Activated T-cell treated with anti-CD3 and anti-CD28 coated beads for 48 hours (primary cell): Measurements from ENCODE around the gene SLC7A6.
A peak's percentile ranks its signal among the peaks of the same experiment; 100 is the strongest.
"Not testable (repeated sequence)": the region's sequence is repeated elsewhere in the genome, so short reads cannot be mapped to it uniquely, and the experiment has no call there.

Experiments used
- DNase-seq: peaks from one replicate; pipeline ENCODE4 v3.0.0-alpha.2; 2020; ENCODE audit warnings: low read depth

The SLC7A6 gene

DNA sequence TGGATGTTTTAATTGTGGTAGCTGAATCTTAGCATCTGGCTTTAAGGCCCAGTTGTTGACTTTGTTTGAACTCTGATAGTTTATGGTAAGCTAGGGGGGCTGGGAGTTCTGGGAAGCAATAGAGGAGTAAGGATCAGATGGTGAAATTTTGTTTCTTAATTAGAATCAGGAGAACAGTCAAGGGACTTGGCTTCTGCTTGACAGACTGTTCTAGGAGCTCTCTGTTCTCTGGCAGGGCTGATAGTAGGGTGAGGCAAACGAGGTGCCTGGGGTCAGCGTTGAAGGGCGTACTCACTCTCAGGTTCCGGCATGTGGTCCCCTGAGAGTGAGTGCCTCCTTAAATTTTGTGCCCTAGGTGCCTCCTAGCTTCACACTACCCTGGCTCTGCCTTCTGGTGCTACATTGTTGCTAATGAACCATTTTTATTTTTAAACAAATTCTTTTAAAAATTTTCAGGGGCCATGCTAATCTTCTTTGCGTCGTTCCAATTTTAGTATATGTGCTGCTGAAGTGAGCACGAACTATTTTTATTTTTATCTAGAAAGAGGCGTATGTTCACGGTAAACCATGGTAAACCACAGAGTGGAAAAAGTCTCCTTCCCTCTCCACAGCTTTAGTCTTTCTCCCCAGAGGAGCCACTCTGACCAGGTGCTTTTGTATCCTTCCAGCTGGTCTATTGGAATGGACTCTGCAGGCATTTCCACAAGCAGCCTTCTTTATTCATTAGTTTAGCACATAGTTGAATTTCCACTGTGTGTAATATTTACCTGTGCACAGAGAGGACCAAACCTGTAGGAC, 19.7 kb downstream of the SLC7A6 start:
- no peak for DNase-seq

DNA sequence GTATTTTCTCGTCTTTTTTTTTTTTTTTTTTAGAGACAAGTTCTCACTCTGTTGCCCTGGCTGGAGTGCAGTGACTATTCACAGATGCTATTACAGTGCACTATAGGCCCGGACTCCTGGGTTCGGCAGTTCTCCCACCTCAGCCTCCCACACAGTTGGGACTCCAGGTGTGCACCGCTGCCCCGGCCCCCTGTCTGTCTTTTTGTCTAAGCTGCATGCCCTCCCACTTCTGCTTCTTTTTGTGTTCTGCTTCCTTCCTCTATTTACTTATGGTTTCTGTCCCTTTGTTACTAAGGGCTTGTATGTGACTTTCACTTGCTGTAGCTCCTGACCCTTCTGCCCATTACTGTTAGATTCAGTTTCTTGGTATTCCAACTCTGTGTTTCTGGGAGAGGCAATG, 20.5 kb downstream of the SLC7A6 start:
- no peak for DNase-seq

DNA sequence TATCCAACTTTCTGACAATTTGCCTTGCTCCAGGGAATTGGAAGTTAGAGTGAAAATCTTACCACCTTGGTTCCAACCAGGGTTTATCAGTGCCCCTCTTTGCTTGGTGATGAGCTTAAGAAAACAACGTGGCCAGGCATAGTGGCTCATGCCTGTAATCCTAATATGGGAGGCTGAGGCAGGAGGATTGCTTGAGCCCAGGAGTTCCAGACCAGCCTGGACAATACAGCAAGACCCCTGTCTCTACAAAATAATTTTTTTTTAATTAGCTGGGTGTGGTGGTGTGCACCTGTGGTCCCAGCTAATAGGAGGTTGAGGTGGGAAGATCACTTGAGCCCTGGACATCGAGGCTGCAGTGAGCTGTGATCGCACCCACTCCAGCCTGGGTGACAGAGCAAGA, 21.4 kb downstream of the SLC7A6 start:
- no peak for DNase-seq

DNA sequence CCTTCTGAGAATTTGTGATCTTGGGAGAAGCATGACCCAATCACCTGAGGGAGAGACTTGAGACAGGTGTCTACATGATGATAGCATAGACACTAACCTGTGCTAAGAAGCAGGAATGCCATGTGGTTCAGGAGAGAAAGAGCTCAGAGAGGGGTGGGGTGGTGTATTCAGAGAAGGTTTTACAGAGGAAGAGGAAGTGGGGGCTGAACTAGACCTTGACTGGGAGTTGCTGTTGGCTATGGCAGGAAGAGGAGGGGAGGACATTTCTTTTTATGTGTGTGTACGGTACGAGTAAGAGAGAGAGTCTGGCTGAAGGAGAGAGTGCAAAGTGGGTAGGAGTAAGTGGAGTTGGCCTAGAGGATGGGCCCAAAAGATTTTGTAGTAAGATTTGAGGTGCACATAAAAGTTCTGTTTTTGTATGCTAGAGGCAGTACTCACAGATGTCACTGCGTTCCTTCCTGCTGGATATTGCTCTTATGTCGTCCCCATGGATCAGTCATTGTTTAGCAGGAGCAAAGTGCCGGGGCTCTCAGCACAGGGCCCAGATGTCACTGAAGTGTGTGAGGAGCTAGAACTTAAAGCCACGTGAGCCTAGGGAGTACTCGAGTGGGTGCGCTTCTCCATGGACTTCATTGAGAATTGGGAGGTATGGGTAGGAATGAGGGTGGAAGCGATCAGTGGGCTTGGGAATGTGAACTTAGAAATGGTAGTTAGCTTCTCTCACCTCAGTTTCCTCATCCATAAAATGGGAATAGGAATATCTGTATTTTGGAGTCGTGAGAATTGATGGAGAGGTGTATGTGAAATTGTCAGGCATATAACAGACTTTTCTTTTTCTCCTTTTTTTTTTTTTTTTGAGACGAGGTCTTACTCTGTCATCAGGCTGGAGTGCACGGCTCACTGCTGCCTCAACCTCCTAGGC, 22.1 kb downstream of the SLC7A6 start:
- DNase-seq = no peak

DNA sequence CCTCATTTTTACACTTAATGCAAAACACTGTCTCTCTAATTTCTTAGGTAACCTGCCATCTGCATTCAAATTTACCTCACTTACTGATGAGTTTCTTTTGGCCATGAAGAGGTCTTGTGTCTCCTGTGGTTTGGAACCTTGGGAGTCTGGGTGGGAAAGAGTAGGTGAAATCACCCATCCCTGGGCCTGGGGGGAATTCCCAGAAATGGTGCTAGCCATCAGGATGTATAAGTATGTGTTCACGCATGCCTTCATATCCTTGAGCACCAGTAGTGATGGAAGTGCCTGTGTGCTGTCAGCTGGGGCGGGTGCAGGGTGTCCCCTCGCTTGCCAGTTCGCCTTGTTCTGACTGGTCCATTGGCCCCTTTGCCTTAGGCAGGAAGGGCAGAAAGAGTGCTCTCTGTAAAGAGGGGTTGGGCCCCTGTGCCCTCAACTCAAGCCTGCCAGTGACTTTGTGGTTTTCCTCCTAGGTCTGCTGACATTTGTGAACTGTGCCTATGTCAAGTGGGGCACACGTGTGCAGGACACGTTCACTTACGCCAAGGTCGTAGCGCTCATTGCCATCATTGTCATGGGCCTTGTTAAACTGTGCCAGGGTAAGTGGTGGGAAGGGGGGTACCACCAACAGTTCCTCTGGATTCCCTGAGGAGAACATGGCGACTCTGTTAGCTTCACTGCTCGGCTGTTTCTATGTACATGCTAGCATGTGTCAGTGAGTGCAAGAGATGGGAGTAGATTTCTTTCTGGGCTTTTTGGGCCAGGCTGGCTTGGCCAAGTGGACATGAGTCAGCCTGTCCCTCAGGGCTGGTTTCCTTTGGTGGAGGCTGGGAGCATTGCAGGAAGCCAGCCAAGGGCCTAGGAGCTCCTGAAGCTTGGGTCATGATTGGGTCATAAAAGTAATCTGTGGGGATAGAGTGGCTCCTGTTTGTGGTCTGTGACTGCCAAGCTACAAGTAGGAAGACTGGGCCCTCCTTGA, 23.2 kb downstream of the SLC7A6 start:
- DNase-seq = no peak

DNA sequence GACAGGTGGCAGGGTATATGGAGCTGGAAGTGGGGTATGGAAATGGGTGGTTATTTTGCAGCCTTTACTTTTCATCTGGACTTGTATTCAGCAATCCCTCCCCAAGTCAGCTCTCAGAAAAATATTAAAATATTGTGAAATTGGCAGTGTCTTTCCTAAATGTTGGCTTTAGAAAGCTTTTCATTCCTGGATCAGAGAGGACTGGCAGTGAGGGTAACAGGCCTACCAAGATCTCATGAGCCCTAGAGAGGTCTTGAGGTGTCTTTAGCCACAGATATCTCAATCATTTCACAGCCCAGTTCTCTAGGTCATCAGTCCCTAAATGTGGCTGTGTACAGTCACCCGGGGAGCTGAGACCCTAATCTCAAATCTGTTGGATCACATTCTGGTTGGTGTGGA, 23.9 kb downstream of the SLC7A6 start:
- no peak for DNase-seq

DNA sequence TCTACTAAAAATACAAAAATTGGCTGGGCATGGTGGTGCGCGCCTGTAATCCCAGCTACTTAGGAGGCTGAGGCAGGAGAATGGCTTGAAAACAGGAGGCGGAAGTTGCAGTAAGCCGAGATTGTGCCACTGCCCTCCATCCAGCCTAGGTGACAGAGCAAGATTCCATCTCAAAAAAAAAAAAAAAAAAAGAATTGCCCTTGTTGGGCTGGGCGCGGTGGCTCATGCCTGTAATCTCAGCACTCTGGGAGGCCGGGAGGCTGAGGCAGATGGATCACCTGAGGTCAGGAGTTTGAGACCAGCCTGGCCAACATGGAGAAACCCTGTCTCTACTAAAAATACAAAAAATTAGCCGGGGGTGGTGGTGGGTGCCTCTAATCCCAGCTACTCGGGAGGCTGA, 24.5 kb downstream of the SLC7A6 start:
- DNase-seq = not testable (repeated sequence)

DNA sequence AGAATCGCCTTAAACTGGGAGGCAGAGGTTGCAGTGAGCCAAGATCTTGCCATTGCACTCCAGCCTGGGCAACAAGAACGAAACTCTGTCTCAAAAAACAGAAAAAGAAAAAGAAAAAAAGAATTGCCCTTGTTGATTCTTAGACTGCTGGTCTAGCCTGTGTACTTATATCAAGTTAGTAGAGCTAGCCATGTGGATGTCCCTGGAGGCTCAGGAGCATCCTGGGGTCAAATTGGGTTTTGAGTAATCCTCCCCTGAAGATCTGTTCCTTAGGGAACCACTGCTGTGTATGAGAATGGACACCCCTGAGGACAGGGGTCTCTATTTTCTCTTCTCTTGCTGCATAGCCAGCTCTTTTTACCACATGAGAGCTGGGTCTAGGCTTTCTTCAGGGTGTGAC, 24.9 kb downstream of the SLC7A6 start:
- DNase-seq = no peak

DNA sequence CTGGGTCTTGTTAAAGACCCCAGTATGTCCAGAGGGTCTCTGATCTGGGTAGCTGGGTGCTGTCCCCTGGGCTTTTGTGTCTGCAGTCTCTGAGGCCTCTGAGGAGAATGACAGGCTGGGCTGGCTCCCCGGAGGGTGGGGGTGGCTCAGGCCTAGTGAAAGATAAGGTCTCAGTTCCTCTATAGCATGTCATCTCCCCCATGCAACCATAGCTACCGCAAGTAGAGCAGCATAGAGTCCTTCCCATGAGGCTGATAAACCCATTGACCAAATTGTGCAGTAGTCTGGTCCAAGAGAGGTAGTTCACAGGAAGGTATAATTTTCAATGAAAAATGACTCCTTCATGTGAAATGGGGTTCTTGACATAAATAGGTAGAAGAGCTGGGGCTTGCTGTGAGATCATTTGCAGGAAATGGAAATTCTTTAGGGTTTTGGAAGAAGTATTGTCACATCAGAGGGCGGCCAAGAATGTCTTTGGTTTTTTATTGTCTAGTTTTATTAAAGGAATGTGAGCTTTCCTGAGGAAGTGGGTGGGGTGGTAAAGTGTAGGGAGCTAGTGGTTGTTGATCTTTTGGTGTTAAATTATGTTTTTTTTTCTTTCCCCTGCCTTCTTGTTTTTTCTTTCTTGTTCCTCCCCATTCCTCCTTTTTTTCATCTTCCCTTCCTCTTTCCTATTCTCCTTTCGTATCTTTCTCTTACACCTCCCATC, 25.4 kb downstream of the SLC7A6 start:
- DNase-seq = peak; percentile 62

DNA sequence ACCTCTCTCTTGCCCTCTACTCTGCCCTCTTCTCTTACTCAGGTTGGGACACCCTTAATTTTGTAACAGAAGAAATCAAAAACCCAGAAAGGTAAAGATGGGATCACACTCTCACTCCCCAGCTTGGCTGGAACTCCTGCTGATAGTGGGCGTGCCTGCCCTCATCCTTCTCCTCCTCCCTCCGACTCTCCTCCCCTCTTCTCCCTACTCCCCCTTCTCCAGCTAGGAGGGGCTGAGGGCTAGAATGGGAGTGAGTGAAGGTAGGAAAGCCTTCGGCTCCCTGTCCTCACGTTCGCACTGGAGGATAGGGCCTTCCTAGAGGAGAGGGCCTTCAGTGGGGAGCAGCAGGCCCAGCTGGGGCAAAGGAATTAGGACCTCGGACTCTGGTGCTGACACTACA, 26.1 kb downstream of the SLC7A6 start:
- DNase-seq = no peak

DNA sequence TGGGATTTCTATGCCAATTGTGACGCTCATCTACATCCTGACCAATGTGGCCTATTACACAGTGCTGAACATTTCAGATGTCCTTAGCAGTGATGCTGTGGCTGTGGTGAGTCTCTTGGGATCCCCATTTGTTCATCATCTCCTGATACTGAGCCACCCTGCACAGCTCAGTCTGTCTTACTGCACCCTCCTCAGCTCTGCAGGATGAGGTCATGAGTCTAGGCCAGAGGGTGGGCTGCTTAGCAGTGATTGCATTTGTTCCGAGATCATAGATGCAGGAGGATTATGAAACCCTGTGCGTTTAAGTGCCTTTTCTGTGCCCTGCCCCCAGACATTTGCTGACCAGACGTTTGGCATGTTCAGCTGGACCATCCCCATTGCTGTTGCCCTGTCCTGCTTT, 26.9 kb downstream of the SLC7A6 start:
- DNase-seq = no peak

DNA sequence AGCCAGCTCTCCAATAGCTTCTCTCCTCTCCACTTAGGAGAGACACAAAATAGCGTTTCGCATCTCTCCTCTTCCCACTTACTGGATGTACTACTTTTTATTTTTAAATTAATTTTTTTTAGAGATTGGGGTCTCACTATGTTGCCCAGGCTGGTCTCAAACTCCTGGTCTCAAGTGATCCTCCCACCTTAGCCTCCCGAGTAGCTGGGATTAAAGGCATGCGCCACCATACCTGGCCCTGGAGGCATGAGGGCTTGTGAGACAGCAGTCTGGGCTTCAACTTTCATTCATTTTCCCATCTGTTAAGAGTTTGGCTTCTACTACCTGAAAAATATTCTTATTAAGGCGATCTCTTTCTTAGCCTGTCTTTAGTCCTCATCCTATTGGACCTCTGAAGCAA, 28.1 kb downstream of the SLC7A6 start:
- no peak for DNase-seq

DNA sequence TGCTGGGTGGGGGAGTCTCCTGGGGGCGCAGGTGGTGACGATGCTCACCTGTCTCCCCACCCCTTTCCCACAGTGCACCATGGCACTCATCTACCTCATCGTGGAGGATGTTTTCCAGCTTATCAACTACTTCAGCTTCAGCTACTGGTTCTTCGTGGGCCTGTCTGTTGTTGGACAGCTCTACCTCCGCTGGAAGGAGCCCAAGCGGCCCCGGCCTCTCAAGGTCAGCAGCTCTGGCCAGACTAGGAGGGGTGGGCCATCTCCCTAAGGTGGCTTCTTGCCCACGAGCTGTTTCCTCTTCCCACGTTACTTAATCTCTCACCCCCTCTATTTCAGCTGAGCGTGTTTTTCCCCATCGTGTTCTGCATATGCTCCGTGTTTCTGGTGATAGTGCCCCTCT, 32.0 kb downstream of the SLC7A6 start:
- no peak for DNase-seq

DNA sequence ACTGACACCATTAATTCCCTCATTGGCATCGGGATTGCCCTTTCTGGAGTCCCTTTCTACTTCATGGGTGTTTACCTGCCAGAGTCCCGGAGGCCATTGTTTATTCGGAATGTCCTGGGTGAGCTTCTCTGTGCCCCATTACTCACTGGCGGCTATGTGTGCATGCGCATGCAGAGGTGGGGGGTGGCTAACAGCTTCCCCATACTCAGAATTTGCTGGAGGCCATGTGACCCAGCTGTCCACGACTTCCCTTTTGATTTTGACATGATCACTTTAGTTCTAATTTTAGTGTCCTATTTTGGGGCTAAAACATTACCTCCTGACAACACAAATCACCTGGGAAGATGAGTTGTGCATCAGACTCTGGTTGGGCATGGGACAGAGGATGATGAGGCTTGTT, 32.4 kb downstream of the SLC7A6 start:
- no peak for DNase-seq

DNA sequence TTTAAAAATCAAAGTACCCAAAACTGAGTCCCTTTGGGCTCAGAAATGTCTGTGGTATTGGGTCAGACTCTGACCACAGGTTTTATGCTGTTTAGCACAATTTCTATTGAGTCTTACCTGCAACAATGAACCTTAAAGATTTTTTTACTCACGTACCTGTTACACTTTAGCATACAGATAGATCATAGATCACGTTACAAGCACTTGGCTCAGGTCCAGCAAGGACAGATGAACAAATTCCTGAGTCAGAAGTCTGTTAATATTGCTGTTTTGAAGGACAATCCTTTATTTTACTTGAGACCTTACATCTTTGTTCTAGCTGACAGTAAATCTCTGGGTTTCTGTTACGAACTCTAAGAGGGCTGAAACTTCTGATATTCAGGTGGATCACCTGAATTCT, 33.6 kb downstream of the SLC7A6 start:
- DNase-seq = no peak

DNA sequence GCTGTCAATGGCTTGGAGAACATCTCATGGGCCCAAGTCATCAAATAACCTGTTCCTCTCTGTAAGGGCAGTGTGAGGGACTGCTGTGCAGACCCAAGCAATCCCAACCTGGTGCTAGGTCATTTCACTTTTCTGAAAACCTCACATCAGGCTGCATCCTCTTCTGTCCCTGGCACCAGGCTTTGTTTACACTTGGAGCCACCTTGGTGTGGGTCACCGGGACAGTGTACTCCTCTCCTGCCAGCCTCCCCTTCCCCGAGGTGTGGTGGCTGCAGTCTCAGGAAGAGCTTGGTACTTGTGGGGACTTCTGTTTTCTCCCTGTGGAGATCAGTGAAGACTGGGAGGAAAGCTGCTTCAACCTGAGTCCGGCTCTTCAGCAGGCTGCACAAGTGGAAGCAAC, 34.0 kb downstream of the SLC7A6 start:
- no peak for DNase-seq

DNA sequence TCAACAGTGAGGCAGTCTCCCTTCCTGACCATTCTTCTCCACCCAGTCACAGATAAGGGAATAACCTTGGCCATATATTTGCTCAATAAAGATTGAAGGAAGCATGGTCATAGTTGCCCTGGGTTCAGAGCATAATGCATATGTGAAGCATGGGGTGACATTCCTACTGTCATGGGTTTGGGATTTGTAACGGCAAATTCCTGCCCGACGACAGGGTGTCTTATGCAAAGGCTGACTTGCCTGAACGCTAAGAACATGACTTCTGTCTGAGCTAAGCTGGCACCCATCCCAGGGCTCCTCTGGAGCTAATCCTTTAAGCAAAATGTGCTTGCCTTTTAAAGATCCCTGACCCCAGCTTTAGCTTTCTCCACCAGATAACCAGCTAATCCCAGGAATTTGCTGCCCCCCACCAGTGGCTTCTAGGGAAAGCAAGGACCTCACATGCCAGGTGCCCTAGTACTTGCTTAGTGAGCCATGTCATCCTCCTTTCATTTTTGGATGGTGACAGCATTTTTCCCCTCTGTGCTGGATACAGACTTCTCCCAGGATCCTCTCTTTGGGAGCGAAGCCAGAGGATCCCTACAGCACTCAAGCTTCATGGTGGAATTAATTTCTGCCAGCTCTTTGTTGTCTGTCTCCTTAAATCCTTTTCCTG, 34.7 kb downstream of the SLC7A6 start:
- DNase-seq = no peak

DNA sequence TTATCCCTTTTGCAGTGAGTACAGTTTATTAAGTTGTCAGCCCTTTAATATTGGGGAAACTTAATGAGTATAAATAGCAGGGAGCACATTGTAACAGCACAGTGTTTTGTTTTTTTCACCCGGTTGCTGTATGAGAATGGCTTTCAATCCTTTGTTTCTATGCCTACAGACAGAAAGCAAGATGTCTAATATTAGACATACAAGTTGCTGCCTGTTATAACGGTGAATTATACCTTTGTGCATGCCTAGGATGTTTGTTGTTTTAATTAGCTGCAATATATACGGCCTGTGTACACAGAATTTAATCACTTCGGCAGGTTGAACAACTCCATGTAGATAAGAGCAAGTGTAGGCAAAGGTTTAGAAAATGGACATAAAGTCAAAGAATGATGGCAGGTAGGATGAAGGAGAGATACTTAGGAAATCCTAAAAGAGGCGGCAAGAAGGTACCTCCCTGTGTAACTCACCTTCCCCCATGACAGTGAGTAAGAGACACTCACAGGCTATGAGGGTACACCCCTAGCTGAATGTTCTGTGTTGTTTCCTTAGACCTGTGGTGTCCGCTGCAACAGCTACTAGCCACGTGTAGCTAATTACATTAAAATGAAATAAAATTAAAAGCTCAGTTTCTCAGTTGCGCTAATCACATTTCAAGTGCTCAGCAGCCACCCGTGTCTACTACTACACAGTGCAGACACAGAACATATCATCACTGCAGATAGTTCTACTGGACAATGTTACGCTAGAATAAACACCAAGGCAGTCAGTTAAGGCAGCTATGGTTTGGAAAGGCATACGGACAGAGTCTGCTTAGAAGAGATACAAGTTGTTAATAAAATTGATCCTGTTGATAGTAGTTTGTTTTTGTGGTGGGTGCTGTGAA, 35.5 kb downstream of the SLC7A6 start:
- no peak for DNase-seq

DNA sequence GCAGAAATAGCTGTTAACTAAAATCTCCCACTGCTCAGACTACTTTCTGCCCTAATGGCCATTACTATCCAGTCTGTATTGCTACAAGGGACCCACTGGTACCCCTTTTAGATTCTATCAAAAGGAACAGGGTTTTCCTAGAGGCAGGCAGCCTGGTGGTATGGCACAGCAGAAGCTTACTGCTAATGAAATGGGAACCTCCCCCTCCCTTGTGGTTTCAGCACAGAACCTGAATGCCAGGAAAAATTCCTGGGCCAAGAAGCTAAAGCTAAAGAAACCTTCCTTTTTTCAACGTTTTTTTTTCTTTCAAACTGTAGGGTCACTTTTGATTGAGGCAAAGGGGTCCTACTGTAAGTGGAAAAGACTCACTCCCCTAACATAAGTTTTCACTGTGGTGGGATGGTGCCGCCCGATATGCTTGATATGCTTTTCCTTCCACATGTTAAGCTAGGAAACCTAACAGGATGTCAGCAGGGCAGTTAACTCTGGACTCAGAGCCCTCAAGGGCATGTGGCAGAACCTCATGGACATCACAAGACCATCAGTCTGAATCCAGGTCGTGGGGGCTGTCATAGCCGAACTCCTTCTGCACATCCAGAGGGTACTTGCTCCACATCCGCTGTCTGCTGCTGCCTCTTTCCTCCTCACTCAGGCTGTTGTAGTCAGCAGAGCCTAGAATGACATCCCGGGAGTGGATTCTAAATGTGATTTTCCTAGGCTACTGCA, 36.6 kb downstream of the SLC7A6 start:
- DNase-seq = no peak
